Measurements from ENCODE around the gene MYF5.

MYF5 gene

DNA sequence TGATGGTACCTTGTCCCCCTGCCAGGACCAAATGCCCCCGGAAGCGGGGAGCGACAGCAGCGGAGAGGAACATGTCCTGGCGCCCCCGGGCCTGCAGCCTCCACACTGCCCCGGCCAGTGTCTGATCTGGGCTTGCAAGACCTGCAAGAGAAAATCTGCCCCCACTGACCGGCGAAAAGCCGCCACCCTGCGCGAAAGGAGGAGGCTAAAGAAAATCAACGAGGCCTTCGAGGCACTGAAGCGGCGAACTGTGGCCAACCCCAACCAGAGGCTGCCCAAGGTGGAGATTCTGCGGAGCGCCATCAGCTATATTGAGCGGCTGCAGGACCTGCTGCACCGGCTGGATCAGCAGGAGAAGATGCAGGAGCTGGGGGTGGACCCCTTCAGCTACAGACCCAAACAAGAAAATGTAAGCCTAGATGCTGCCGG, 8.9 kb upstream of the MYF5 start:
- no peak for DNase-seq (ENCODE audit: low read depth in 2 of 2, low spot score in 1 of 2)

DNA sequence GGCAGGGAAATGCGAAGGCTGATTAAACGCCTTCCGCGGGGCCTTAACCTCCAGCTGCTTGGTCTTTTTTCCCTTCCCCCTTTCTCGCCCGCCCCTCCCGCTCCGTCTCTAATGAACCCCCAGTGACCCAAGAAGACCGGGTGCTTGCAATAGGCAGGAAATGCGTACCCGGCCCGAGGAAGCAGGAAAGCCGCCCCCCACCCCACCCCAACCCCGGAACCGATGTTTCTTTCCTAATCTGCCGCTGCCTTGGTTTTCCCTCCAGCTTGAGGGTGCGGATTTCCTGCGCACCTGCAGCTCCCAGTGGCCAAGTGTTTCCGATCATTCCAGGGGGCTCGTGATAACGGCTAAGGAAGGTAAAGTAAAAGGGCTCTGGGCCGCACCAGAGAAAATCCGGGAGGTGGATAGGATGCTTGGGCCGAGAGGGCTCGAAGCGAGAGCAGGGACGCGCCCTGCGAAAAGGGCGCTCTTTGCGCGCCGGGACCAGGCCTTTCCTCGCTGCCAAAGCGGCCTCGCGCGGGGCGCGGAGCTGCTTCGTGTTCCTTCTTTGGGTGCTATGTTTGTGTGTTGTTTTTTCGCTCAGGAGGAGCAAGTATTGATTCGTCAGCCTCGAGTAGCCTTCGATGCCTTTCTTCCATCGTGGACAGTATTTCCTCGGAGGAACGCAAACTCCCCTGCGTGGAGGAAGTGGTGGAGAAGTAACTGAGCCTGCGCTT, 8.3 kb upstream of the MYF5 start:
- DNase-seq (ENCODE audit: low read depth in 2 of 2, low spot score in 1 of 2): no peak

DNA sequence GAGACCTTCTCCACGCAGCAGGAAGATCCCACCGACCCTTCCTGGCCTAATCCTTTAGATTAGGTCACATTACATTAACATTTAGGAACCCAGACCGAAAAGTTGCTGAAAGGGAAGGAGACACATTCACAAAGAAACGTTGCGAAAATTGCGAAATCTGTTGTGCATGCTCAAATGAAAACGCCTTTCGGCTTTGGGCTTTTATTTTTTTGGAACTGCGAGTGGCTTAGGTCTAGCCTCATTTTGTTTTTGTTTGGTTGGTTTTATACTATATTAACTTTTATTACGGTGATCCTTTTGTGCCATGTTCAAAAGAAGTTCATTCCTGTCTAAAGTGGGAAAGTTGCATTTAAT, 7.8 kb upstream of the MYF5 start:
- DNase-seq (ENCODE audit: low read depth in 2 of 2, low spot score in 1 of 2): no peak

DNA sequence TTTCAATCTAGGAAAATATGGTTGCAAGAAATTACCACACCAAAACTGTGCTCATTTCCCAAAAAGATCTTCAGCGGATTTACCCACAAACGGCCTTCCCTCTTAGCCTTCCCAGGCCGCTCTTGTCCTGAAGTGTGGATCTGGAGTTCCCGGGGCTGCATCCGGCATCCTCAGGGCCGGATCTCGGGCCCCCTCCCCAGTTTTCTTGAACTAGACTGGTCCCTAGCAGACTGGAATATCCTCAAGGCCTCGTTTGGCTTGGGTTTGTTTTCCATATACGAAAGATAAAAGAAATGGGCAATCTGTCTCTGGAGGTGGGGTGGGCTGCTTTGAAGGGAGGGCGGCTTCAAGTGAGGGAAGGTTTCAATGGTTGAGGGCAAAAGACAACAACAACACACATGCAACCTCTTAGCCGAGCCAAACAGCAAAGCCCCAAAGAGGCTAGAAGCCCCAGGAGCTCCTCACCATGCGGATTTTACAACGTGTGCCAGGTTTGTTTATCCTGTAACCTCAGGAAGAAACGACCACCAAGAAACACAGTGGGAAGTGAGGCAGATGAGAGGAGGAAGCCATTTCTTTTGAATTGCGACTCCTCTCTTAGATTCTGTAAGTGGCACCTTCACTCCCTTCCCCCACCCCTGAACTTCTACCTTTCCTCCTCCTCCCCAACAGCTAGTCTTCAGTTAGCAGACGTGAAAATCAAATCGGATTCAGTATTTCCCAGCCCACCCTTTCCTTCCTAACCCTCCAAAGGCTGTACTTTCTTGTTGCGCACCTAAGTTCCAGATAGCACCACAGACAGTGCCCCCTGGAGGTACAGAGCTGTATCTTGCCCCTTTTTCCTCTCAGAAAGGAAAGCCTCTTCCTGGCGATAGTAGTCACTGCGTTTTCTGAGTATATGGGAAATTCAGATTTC, 6.6 kb upstream of the MYF5 start:
- DNase-seq (ENCODE audit: low read depth in 2 of 2, low spot score in 1 of 2): no peak

DNA sequence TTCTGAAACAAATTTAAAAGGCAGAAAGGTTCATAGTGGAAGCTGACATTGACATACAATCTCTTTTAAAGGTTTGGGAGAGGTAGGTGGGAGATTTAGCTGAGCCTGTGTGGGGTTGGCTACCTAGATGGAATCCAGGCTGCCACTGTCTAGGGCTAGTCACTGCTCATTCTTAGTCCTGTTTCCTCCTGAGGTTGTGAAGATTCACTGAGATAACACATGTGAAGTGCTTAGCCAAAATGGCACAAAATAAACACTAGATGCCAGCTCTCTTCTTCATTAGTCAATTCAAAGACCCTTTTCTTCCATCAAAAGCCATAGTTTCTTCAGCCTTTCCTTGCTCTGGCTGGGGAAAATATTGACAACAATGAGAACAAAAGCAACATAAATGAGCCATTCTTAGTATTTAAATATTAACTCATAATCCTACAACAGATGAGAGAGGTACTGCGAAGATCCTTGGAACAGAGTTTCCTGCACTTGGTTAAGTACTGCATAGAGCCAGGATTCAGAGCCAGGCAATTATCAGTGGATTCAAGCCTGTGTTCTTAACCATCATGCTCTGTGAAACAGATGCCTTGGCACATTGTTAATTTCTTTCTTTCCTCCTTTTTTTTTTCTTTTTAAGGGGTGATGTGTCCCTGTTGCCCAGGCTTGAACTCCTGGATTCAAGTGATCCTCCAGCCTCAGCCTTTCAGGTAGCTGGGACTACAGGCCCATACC, 5.8 kb upstream of the MYF5 start:
- no peak for DNase-seq (ENCODE audit: low read depth in 2 of 2, low spot score in 1 of 2)

DNA sequence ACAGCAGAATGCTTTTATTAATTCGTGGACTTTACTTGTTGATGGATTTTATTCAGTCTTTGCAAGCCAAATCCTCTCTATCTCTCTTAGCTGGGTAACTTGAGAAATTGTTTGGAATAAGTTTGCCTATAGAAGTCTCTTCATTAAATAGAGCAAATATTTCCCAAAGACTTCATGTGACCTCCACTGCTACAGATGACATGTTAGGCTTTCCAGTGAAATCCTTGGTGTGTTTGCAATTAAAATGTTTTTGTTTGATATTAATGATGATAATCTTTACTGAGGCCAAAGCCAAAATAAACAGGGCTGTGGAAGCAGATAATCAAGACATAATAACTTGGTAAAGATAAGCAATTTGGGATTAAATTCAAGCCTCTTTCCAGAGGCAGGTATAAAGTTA, 4.8 kb upstream of the MYF5 start:
- no peak for DNase-seq (ENCODE audit: low read depth in 2 of 2, low spot score in 1 of 2)

DNA sequence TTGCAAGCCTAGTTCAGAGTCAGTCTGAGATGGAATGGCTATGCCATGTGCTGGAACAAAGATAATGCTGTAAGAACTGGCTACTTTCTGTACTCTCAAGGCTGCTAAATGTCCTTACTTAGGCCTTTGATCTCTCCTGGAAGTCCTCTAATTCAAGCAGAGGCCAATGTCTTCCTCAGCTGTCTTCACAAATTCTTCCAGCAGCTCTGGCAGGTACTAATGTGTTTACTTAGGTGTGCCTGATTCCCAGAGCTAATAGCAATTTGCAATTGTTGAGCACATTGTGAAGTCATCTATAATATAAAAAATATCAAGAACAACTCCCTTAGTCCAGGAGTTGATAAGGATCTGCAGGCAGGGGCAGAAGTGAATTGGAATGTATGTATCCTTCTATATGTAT, 3.8 kb upstream of the MYF5 start:
- no peak for DNase-seq (ENCODE audit: low read depth in 2 of 2, low spot score in 1 of 2)

DNA sequence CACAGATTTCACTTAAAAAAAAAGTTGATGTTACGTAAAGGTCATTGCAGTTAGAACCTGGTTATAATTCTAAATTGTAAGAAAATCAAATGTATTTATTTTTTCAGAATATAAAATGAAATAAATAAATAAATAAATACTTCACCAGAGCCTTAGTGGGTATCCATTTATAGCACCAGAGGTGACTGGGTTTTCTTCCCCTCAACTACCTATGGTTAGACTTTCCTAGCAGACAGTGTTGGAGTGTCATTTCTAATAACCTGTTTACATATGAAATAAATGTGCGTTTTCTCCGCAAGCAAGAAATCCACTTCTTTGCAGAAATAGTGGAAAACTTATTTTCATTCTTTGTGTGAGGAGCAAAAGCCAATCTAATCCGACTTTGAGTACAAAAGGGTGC, 3.3 kb upstream of the MYF5 start:
- no peak for DNase-seq (ENCODE audit: low read depth in 2 of 2, low spot score in 1 of 2)

DNA sequence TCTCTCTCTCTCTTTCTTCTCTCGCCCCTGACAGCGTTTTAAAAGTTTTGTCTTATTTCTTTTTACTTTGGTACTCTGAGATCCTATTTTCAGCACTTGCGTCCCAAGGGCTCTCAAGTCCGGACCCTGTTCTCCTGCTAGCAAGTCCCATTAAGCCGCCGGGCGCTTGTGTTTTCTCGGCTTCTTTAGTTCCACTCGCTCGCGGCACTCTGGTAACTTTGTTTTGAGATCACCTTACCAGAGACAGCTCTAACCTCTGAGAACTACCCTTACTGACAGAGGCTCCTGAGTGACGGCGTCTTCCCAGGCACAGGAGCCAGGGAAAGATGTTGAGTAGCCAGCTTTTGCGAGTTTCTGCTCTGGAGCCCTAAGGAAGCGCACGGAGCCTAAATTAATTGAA, 2.7 kb upstream of the MYF5 start:
- DNase-seq (ENCODE audit: low read depth in 2 of 2, low spot score in 1 of 2): no peak

DNA sequence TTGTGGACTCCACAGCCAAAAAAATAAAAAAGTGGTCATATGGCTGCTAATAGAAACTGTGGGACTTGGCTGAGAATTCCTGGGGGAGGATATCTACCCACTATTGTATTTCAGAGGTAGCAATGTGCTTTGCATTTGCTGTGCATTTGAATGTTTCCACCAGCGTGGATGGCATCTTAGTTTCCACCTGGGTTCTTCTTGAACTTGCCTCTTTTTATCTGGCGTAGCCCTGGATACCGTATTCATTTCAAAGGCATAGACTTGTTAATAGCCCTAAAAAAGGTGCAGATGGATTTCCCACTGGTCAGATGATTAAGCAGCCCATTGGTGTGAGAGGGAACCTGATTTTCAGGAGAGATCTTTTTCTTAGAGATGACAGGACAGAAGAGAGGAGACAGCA, 1.9 kb upstream of the MYF5 start:
- no peak for DNase-seq (ENCODE audit: low read depth in 2 of 2, low spot score in 1 of 2)

DNA sequence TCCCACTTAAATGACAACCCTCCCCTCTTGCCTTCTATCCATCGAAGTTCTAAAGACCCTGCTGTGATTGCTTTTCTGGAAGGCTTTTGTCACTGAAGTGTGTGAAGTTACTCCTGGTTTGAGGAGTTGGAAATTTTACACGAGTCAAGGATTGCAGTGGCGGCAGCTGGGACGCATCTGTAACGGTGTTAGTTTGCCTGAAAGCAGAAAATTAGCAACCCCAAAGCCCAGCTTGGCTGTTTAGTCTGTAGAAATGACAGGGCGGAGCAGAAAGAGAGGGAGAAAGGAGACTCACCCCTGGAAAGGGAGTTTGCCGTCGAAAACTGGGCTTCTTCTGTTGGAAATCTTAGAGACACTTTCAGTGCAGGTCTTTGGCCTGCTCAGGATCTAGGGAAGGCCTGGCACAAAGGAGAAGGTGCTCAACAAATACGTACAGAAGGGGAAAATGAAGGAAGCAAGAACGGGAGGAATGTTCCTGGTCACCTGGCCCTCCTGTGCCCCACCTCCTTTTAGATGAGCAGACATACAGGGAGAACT, 931 bp upstream of the MYF5 start:
- no peak for DNase-seq (ENCODE audit: low read depth in 2 of 2, low spot score in 1 of 2)

DNA sequence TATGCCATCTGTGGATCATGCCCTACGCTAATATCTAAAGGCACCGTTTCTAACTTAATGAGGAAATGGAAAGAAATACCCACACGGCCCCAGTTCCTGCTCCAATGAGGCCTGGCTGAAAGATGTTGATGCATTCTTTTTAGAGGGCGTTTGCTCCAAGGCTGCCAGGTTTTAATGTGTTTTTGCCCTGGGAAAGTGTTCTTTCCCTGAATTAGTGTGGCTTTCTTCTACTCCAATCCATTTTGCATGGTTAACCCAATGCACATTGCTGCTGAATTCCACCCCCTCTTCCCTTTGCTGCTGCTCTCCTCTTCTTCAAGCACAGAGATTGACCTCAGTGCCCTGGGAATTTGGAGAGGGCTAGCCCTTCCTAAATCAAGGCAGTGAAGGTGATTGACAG, 1.1 kb downstream of the MYF5 start:
- no peak for DNase-seq (ENCODE audit: low read depth in 2 of 2, low spot score in 1 of 2)

DNA sequence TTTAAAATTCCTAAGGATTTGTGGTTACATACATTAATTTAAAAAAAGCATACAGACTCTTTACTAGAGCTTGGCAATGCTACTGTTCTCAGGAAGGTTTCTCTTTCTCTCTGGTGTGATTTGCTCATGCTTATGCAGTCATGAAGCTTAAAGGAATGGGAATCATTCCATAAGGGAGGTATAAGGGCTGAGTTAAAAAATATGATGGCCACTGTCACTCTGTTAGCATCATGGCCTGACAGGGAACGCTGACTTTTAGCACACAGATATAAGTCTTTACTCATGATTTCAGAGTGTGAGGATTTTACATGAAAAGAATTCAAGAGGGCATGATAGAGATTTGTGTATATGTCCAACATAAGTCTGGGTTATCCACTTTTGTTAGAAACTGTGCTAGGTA, 3.8 kb downstream of the MYF5 start:
- no peak for DNase-seq (ENCODE audit: low read depth in 2 of 2, low spot score in 1 of 2)

DNA sequence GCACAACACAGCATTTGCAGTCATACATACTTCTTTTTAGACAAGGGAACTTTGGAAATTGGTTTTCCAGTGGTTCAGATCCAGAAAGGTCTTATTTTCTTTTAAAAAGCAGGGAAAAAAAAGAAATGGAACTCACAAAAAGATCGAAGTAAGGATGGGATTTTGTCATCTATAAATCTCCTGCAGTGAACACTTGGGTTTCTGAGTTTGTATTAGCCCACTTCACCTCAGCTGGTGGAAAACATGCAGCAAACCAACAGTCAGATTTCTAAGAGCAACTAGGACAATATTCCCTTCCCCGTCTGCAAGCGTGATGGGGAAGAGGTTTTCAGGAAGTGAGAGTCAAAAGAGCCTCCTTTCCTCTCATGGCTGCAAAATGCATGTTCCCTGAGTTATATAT, 4.6 kb downstream of the MYF5 start:
- no peak for DNase-seq (ENCODE audit: low read depth in 2 of 2, low spot score in 1 of 2)

DNA sequence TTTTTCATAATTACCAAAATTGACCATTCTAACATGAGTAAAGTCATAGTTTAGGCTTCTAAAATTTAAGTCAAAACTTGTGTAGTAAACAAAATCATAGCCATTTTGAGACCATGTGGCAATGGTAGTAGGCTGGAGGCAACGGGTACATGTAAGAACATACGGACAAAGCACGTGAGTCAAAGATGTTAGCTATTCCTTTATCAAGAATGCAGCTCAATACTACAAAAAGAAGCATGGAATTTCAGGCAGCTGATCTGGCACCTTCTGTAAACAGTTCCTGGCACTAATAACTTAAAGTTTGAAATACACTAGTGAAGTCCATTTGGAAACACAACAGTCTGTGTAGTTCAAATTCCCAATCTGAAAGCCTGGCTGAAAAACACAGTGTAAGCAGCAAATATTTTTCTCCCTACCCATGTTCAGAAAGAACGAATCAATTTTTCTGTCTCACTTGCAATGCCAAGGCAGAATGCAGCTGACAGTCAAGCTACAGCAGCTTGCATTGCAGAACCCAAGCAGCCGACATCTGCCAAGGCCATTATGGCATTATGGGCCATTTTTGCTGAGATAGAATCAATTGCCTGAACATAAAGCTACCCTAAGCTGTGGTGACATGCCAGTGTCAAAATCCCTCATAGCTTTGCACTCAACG, 29.3 kb downstream of the MYF5 start:
- DNase-seq (ENCODE audit: low read depth in 2 of 2, low spot score in 1 of 2): no peak

DNA sequence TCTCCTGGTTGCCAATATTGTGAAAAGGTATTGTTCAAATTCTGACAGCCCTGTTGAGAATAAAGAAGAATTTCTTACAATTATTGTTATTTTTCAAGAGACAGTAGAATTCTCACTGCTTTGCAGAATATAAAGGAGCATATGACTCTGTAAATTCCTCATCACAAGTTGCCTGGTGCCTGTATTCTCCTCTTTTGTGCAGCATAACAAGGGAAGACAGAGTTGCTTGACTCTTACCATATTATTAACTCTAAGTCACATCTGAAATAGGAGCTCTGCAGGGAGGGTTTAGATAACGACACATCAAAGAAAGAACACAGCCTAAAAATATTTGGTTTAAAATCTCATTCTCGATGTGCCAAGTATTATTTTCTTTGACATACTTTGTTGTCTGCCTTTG, 31.1 kb downstream of the MYF5 start:
- DNase-seq (ENCODE audit: low read depth in 2 of 2, low spot score in 1 of 2): no peak

DNA sequence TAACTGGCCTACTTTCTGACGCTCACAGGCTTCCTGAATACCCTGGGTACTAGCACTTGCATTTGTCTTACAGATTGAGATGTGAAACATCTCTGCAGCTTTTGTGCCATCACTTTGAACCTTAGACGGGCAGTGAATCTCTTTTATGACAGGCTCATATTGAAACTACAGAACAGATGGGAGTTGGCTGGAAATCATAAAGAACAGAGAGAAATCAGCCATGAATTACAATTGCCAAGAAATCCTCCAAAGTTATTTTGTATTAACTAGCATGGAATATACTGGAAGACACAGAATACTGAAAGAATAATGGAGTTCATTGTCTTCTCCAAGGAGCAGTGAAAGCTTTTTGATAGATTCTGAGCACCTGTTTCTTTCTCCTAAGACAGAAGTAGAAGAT, 32.7 kb downstream of the MYF5 start:
- DNase-seq (ENCODE audit: low read depth in 2 of 2, low spot score in 1 of 2): no peak

DNA sequence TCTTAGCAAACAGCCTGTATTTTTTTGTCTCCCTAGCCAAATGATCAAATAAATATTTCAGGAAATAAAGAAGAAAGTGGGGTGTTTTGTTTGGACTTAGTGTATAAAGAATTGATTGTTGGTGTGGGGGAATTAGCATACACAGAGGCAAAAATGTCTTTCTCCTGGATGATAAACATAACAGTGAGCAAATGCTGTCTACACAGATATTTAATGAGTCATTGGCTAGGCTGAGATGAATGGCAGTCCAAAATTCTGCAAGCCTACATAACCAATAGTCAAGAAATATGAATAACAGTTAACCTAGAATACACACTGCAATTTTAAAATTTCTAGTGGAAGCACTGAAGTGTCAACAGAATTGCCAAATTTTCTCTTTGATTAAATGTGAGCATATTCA, 35.8 kb downstream of the MYF5 start:
- DNase-seq (ENCODE audit: low read depth in 2 of 2, low spot score in 1 of 2): no peak

DNA sequence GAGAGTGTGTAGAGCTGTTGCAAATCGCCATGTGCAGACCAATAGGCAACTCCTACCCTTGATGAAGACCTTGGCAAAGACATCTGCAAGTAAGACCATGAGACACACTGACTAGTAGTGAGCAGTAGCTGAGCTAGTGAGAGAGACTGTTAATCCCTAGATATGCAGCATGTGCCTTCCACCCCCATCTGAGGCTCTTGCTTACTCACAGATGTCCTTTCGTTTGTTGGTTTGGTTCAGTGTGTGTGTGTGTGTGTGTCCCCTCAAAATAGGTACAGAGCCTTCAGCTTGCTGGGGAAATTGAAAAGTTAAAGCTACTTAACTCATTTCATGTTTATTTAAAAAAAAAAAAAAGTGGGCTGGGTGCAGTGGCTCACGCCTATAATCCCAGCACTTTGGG, 37.6 kb downstream of the MYF5 start:
- DNase-seq (ENCODE audit: low read depth in 2 of 2, low spot score in 1 of 2): no peak

DNA sequence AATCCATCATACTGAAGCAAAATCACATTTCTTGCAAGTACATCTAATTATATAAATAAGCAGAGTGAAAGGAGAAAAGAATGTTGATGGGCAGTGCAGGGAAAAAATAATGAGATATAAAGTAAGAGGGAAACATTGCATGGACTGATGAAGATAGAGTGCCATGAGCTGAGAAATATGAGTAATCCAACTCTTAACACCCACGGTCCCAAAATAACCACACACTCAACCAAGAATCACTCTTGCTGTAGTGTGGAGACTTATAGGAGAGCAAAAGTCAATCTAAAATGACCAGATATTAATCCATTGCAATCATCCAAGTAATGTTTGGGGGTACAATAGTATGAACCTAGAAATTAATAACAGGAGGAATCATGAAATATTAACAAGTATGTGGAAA, 40.2 kb downstream of the MYF5 start:
- no peak for DNase-seq (ENCODE audit: low read depth in 2 of 2, low spot score in 1 of 2)

DNA sequence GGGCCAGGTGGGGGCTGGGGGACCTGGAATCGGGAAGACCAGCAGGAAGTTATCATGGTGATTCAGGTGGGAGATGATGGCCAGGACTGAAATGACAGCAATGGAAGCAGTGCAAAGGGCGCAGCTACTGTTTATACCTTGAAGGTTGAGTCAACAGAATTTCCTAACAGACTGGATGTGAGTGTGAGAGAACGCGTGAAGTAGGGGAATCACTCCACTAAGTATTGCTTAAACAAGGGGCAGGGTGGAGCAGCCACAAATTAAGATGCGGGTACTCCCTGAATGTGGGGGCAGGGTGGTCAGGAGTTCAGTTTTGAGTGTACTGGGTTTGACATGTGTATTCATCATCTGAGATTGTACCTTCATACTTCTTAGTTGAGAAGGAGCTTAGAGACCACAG, 45.1 kb downstream of the MYF5 start:
- no peak for DNase-seq (ENCODE audit: low read depth in 2 of 2, low spot score in 1 of 2)
